HG02763 (cell line): ENCODE results near the gene HYI.
"Not testable (repeated sequence)": the region's sequence is repeated elsewhere in the genome, so short reads cannot be mapped to it uniquely, and the experiment has no call there.

Source experiments
- ATAC-seq: cut with Tn5 transposase; IDR thresholded peaks from one replicate; pipeline ENCODE4 v1.9.1; 2021; ENCODE audit warnings: mild to moderate bottlenecking, moderate library complexity; ENCODE audit not compliant: unreplicated experiment

Gene HYI

DNA sequence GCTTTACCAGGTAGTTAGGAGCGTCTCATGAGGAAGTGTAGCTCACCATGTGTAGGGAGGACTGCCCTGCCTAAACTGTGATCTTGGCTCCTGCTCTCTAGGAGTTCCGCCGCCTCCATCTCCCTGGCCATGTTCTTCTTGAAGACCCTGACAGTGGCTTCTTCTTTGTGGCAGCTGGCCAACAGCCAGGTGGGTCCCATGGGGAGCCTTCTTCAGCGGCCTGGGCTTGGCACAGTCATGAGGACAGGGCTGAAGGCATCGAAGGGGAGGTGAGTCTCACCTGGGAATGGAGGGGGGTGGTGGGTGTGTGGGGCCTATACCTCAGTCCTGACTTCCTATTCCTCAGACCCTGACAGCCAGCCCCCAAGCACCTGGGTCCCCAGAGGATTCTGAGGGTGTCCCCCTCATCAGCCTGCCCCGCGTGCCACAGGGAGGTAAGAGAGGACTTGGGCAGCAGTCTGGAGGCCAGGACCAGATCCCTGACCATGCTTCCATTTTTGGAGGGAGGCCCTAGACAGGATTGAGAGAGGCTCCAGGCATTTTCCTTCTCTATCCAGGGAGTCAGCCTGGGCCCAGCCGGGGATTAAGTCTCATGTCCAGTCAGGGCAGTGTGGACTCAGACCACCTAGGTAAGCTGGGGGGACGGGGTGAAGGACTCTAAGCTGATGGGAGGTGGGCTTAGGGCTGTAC is 21.4 kb downstream of the HYI start:
- no peak for ATAC-seq

DNA sequence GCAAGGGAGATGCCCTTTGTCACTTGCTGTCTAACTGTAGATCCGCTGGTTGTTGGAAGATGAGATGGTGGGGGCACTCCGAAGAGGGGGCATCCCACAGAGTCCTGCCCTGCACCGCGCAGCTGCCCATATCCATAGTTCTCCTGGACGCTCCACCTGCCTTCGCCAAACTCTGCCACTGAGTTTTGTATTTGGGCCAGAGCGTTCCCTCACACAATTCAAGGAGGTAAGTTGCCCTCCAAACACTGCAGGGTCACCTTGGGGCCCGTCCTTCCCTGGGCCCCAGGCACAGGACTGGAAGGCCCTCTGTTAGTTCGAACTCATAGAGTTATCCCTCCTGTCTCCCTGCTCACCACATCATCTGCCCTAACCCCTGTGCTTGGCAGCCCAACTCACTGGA is 22.1 kb downstream of the HYI start:
- no peak for ATAC-seq

DNA sequence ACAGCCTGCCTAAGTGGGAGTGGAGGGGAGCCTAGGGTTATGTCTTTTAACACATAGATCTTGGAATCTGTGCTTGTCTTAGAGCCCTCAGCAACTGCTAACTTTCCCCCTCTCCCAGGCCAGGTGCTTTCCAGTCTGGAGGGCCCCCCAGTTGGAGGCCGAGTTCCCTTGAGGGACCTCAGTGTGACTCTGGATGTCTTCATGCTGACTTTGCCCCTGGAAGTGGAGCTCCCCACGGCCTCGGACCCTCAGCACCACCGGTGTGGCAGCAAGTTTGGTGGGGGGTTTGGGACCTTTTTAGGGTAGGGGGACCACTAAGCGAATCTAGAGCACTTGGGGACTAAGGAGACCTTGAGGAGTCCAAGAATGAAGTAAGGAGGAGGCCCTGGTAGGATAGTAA is 22.9 kb downstream of the HYI start:
- no peak for ATAC-seq

DNA sequence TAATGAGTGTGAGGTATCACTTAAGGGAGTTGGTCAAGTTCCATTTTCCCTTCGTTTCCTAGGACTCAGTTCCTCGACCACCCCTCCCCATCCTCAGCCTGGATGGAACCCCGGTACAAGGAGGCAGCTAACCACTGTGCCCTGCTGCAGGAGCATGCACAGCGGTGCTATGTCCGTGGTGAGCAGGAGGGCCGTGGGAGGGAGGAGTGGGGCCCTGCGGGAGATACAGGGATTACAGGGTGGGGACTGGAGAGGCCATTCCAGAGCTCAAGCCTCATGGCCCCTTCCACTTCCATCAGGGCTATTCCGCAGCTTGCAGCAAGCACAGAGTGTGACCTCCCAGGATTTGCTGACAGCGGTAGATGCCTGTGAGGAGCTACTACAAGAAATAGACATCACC is 25.8 kb downstream of the HYI start:
- no peak for ATAC-seq

DNA sequence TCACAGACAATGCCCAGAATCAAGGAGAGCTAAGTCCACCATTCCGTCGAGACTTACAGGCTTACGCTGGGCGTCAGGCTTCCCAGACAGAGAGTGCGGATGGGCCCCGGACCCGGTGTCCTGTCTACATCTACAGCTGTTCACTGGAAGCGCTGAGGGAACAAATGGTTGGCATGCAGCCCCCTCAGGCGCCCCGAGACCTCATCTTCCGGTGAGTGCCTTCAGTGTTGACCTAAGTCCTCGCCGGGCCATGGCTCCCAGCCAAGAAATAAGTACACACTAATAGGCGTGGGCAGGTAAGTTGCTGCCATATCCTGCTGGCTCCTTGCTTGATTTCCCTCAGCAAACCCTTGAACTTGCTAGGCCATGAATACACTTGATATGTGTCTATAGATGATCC is 26.2 kb downstream of the HYI start:
- ATAC-seq = no peak

DNA sequence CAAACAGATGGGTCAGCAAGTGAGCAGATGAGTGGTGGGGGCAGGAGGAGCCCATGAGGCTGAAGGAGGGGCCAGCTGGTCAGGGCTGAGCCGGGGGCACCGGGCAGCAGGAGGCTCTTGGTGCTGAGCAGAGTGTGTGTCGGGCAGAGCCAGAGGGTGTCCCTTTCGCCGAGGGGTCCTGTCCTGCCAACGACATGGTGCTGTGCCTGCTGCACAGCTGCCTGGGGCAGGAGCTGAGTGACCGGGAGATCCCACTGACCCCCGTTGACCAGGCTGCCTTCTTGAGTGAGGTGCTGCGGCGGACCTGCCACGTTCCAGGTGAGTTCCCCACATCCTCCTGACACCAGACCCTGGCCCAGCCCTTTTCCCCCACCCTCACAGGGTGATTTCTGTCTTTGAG is 27.5 kb downstream of the HYI start:
- ATAC-seq = no peak

DNA sequence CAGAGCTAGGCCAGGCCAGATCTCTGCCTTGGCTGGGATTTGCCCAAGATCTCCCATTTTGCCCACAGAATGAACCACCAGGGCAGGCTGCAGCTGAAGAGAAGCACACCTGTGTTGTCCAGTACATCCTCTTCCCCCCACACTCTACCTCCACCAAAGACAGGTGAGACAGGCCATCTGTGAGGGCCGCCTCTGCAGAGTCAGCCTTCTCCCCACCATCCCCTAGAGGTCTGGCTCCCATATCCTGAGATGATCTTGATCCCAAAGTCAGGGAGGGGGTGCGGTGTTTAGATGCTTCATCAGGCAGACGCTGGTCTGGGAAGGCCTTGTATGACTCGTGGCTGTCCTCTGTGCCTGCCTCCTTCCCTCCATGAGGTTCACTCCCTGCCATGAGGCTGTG is 28.7 kb downstream of the HYI start:
- ATAC-seq = no peak

DNA sequence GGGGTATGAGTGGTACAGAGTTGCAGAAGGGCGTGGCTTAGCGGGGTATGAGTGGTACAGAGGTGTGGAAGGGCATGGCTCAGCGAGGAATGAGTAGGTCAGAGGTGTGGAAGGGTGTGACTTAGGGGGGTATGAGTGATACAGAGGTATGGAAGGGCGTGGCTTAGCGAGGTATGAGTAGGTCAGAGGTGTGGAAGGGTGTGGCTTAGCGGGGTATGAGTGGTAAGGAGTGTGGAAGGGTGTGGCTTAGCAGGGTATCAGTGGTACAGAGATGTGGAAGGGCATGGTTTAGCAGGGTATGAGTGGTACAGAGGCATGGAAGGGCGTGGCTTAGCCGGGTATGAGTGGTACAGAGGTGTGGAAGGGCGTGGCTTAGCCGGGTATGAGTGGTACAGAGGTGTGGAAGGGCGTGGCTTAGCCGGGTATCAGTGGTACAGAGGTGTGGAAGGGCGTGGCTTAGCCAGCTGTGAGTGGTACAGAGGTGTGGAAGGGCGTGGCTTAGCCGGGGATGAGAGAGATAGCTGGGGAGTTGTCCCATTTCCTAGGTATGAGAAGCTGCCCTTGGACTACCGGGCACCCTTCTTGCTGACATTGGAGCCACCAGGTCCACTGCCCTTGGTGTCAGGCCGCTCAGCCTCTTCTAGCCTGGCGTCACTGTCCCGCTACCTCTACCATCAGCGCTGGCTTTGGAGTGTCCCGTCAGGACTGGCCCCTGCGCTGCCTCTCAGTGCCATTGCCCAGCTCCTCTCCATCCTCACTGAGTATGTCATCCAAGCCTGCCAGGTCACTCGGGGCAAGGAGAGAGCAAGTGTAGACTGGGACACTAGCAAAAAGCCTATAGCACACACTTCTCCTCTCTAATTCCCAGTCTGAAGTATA is 29.8 kb downstream of the HYI start:
- ATAC-seq = no peak

DNA sequence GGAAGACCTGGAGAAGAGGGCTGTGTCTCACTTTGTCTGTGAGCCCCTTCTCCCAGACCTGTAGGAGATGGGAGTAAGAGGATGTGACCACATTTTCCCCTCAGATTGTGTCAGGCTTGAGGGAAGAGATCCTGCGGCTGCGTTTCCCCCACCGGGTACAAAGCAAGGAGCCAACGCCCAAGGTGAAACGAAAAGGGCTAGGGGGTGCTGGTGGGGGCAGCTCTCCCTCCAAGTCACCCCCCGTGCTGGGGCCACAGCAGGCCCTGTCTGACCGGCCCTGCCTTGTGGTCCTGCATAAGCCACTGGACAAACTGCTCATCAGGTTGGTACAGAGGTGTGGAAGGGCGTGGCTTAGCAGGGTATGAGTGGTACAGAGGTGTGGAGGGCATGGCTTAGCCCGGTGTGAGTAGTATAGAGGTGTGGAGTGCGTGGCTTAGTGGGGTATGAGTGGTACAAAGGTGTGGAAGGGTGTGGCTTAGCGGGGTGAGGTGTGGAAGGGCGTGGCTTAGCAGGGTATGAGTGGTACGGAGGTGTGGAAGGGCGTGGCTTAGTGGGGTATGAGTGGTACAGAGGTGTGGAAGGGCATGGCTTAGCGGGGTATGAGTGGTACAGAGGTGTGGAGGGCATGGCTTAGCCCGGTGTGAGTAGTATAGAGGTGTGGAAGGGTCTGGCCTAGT is 30.6 kb downstream of the HYI start:
- ATAC-seq = no peak

DNA sequence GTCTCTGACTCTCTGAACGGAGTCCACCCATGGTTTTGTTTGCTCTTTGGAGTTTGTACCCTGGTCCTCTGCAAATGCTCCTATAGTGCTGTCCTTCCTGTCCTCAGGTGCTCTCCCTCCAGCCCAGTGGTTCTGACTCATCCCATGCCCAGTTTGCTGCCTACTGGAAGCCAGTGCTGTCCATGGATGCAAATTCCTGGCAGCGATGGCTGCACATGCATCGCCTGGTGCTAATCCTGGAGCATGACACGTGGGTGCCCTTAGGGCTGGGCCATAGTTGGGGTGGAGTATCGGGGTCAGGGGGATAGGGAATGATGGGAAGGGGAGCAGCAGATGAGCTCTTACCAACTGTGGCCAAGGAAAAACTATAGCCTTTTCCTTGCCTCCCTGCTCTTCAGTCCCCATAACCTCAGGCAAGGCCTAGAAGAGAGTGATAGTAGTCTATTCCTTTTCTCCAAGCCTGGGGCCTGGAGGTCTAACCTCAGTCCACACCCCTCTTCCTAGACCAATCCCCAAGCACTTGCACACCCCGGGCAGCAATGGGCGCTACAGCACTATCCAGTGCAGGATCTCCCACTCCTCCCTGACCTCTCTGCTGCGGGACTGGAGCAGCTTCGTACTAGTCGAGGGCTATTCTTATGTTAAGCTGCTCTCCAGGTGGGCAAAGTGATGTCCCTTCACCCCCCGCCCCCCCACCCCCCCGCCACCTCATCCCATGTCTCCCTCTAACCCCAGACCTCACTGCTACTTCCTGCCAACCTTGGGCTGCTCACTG is 31.6 kb downstream of the HYI start:
- no peak for ATAC-seq

DNA sequence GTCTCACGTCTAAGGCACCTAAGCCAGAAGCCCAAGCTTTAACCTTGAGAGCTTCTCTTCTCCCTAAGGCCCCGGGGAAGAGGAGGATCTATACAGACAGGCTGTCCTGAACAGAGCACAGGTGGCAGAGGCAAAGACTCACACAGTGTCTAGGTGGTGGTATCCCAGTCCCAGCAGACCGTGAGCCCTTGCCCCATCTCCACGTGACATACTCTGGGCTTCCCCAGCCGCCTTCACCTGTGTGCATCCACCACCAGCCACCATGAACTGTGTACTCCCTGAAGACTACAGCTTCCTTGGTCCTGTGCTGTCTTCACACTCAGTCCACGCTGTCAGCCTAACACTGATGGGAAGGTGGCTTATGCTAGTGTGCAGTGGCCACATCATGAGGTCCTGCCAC is 32.3 kb downstream of the HYI start:
- ATAC-seq = no peak

DNA sequence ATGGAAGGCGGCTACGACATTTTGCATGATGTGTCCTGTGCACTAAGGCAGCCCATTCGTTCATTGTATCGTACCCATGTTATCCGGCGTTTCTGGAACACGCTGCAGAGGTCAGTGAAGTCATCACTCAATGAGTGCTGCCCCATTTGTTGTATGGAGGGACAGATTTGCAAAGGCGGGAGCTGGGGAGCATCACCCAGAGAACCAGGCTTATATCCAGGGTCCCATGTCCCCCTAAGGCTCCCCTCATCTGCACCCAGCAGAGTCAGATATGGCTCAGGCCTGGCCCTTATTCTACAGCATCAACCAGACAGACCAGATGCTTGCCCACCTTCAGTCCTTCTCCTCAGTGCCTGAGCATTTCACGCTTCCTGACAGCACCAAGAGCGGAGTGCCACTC is 32.9 kb downstream of the HYI start:
- ATAC-seq = no peak

DNA sequence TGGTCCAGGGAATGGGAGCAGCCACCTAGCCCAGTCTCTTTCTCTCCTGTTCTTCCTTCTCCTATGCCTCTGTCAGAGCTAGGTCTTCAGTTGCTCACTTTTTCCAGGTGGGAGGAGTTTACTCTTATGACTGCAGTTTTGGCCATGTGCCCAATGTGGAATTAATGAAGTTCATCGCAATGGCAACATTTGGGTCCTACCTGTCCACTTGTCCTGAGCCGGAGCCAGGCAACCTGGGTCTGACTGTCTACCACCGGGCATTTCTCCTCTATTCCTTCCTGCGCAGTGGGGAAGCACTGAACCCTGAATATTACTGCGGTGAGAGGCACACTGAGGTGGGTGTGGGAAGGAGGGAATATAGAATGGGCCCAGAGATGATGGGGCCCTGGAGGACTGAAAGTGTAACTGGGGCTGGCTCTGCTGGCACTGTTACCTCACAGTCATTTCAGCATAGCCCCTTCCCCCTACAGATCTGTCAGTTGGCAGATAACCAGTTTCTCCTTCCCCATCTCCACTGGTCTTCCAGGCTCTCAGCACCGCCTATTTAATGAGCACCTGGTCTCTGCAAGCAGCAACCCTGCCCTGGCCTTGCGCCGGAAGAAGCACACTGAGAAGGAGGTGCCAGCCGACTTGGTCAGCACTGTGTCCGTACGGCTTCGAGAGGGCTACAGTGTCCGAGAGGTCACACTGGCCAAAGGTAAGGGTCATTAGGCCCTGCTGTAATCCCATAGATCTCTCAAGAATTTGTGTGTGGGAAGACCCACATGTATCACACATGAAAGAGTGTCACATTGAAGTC is 33.9 kb downstream of the HYI start:
- ATAC-seq = no peak

DNA sequence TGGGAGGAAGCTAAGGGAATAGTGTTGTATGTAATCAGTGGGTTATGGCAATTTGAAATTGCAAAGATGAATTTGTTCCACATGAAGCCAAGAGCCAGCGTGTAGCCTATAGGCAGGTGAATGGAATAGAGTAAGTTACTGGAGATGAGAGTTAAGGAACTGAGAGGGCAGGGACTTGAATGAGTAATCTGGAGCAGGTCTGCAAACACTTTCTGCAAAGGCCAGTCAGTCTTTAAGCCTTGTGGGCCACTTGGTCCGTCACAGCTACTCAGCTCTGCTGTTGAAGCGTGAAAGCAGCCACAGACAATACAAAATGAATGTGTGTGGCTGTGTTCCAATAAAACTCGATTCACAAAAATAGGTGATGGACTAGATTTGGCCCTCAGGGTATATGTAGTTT is 34.9 kb downstream of the HYI start:
- no peak for ATAC-seq

DNA sequence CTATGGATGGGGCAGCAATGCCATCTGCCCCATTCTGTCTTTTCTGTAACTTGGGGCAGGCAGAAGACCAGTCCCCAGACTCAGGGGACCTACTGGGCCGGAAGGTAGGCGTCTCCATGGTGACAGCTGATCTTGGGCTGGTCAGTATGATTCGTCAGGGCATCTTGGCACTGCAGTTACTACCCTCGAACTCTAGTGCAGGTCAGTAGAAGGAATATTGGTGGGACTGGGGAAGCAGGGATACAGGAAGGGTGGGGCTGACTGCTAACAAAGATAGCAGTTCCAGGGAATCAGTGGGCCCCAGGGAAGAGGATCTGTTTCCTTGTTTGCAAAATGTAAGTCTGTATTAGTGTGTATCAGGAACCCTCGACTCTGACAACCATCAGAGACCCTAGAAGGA is 37.8 kb downstream of the HYI start:
- ATAC-seq = no peak

DNA sequence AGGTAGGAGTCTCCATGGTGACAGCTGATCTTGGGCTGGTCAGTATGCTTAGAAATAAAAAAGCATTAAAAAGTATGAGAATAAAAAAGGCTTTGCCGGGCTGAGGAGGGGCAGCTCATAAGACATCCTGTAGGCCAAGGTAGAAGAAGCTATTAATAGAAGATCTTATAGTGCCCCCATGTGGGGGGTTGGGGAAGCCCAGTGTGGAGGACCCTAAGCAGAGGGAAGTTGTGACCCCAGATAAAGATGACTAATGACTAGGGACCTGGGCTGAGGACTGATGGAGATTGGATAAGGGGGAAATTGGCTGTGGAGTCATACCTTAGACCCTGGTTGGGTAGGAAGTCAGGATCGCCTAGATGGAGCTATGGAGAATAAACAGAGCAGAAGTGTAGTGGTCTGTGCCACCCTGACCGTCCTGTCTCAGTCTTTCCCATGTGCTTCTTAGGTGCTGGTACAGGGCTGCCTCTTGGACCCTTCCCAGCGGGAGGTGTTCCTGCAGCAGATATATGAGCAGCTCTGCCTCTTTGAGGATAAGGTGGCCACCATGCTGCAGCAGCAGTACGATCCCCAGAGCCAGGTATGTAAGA is 39.0 kb downstream of the HYI start:
- ATAC-seq = no peak

DNA sequence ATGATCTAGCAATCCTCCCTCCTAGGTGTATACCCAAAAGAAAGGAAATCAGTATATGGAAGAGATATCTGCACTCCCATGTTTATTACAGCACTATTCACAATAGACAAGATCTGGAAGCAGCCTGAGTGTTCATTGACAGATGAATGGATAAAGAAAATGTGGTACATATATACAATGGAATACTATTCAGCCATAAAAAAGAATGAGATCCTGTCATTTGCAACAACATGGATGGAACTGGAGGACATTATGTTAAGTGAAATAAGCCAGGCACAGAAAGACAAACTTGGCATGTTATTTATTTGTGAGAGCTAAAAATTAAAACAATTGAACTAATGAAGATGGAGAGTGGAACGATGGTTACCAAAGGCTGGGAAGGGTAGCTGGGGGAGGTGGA is 40.3 kb downstream of the HYI start:
- ATAC-seq = not testable (repeated sequence)

DNA sequence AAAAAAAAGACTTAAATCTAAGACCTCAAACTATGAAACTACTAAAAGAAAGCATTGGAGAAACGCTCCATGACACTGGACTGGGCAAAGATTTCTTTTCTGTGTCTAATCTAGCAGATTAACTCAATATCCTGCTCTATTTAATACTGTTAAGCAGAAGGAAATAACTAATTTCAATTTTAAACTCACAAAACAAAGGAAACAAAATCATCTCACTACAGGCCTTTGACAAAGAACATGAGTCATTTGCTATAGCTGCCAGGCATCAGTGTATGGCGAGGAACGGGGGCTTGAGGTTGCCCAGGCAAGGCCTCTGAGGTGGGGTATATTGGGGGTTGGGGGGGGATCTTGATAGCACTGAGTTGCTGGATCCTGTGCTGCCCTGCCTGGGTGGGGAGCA is 43.2 kb downstream of the HYI start:
- ATAC-seq = no peak

DNA sequence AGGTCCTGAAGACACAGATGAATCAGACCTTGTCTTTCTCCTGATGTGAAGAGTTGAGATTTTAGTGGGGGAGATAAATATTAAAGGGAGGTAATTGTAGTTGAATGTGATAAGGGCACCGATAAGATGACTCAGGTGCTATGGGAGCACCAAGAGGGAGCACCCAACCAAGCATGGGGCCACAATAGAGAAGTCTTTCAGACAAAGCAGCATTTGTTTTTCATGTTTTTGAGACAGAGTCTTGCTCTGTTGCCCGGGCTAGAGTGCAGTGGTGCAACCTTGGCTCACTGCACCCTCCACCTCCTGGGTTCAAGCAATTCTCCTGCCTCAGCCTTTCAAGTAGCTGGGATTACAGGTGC is 47.9 kb downstream of the HYI start:
- ATAC-seq = no peak

DNA sequence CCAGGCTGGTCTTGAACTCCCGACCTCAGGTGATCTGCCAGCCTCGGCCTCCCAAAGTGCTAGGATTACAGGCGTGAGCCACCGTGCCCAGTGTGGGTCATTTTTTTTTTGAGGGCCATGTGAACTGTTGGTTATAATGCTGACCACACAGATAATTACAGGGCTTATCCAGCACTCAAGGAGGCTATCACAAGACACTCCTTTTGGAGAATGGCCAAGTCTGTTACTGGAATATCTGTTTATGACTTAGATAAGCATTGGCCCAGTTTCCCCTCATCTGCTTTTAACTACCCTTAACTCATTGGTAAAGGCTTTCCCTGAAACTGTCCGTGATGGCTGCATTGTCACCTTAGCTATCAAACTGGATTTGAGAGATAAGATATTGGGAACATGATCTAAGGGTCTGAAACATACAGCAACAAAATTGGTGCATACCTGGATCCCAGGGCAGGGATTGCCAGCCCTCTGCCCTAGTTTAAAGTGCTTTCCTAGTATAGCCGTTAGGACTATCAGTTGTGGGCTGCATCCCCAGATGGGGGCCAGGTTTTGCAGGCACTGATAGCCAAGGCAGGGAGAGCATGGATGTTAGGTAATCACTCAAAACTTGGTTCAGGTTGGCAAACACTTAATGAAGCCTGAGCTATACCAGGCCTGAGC is 48.4 kb downstream of the HYI start:
- ATAC-seq = no peak
